Measurements from ENCODE around the gene TMEM181.
"Not testable (repeated sequence)": the region's sequence is repeated elsewhere in the genome, so short reads cannot be mapped to it uniquely, and the experiment has no call there.

Gene TMEM181

DNA sequence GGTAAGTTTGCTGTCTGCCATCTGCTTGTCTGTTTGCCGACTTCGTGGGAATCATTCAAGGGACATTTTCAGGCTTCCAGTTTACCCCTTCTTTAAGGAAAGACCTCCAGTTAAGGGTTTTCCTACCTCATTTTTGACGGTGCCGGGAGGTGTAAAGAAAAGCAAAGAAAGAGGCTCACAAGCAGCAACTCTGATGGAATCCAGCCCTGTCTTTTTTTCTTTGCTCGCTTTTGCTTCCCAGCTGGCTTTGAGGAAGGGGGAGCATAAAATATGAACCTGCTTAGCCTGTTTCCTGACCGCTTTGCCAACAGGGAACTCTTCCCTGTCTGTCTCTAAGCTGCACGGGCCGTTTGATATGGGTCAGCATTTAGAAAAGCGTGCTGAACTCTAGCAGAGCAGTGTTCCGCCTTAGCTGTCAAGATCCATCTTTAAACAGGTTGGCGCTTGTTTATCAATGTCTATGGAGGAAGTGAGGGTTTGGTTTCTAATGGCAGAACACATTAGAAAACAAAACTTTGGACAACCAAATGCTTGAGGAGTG is 103.8 kb downstream of the TMEM181 start:
- no peak overlapping the region for H3K9ac ChIP-seq (ENCODE audit: low read length)
- peak overlapping the region; percentile 10 to 39 for H3K4me3 ChIP-seq (ENCODE audit: low read depth in 1 of 2, low read length in 2 of 2)
- H3K27ac ChIP-seq (ENCODE audit: low read depth, low read length) = peak overlapping the region; percentile 70
- H3K4me1 ChIP-seq (ENCODE audit: insufficient read depth, low read length) = peaks cover 6% of the 10 kb centered on the region
- no peaks in the 10 kb centered on the region for H3K9me3 ChIP-seq (ENCODE audit: low read length)
- no peaks in the 10 kb centered on the region for H3K36me3 ChIP-seq (ENCODE audit: insufficient read depth, low read length)
- no peaks in the 10 kb centered on the region for H3K27me3 ChIP-seq (ENCODE audit: control insufficient read depth in 1 of 2, insufficient read depth in 2 of 2, low read length in 2 of 2)

DNA sequence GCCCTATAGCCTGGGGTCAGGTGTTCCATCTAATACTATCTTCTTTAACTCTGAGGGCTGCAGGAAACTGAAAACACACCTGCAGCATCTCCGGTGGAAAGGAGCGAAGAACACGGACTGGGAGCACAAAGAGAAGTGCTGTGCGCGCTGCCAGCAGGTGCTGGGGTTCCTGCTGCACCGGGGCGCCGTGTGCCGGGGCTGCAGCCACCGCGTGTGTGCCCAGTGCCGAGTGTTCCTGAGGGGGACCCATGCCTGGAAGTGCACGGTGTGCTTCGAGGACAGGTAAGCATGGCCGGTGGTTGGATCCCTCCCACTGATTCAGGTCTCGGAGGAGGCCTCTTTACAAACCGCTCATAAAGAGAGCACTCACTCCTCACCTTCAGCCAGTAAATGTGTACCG is 105.4 kb downstream of the TMEM181 start:
- H3K4me1 ChIP-seq (ENCODE audit: insufficient read depth, low read length) = peaks cover 6% of the 10 kb centered on the region

GRCh38 chr6:158666628-158667359 is 106.9 kb downstream of the TMEM181 start:
- Histone ChIP-seq H3K27me3 (ENCODE audit: control insufficient read depth in 1 of 2, insufficient read depth in 2 of 2, low read length in 2 of 2) (no peaks in the 10 kb centered on the region), H3K4me1 (ENCODE audit: insufficient read depth, low read length) (peaks cover 6% of the 10 kb centered on the region), H3K9ac (ENCODE audit: low read length) (no peak overlapping the region), H3K27ac (ENCODE audit: low read depth, low read length) (no peak overlapping the region), H3K36me3 (ENCODE audit: insufficient read depth, low read length) (no peaks in the 10 kb centered on the region), H3K9me3 (ENCODE audit: low read length) (no peaks in the 10 kb centered on the region), H3K4me3 (ENCODE audit: low read depth in 1 of 2, low read length in 2 of 2) (no peak overlapping the region)

More for the DNA sequence above, 105.4 kb downstream of the TMEM181 start:
- H3K27me3 ChIP-seq (ENCODE audit: control insufficient read depth in 1 of 2, insufficient read depth in 2 of 2, low read length in 2 of 2) = no peaks in the 10 kb centered on the region
- no peak overlapping the region for H3K9ac ChIP-seq (ENCODE audit: low read length)
- H3K36me3 ChIP-seq (ENCODE audit: insufficient read depth, low read length) = no peaks in the 10 kb centered on the region
- H3K27ac ChIP-seq (ENCODE audit: low read depth, low read length) = no peak overlapping the region
- no peaks in the 10 kb centered on the region for H3K9me3 ChIP-seq (ENCODE audit: low read length)
- no peak overlapping the region for H3K4me3 ChIP-seq (ENCODE audit: low read depth in 1 of 2, low read length in 2 of 2)

GRCh38 chr6:158667360-158667981 is 107.6 kb downstream of the TMEM181 start:
- Histone ChIP-seq H3K27me3 (ENCODE audit: control insufficient read depth in 1 of 2, insufficient read depth in 2 of 2, low read length in 2 of 2) (no peaks in the 10 kb centered on the region), H3K4me1 (ENCODE audit: insufficient read depth, low read length) (peaks cover 6% of the 10 kb centered on the region), H3K36me3 (ENCODE audit: insufficient read depth, low read length) (no peaks in the 10 kb centered on the region), H3K4me3 (ENCODE audit: low read depth in 1 of 2, low read length in 2 of 2) (no peak overlapping the region), H3K27ac (ENCODE audit: low read depth, low read length) (no peak overlapping the region), H3K9me3 (ENCODE audit: low read length) (no peaks in the 10 kb centered on the region), H3K9ac (ENCODE audit: low read length) (no peak overlapping the region)

DNA sequence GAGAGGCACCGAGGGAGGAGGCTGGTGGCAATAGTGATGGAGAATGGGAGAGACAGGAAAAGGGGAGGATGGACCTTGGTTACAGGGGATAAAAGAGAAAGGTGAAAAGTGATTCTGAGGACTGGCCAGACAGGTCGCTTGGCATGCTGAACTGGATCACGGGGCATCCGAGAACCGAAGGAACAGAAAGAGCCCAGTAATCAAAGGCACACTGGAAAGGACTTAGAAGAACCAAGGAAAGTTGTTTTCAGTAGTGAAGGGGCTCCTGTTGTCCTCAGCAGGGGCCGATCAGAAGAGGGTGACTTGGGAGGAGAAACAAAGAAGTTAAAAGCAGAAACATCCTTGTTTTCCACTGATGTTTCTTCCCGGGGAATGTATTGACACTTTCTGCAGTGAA is 108.8 kb downstream of the TMEM181 start:
- Histone ChIP-seq H3K9ac (ENCODE audit: low read length) (no peak overlapping the region), H3K36me3 (ENCODE audit: insufficient read depth, low read length) (no peaks in the 10 kb centered on the region), H3K27me3 (ENCODE audit: control insufficient read depth in 1 of 2, insufficient read depth in 2 of 2, low read length in 2 of 2) (no peaks in the 10 kb centered on the region), H3K4me1 (ENCODE audit: insufficient read depth, low read length) (peaks cover 6% of the 10 kb centered on the region), H3K9me3 (ENCODE audit: low read length) (no peaks in the 10 kb centered on the region), H3K27ac (ENCODE audit: low read depth, low read length) (no peak overlapping the region), H3K4me3 (ENCODE audit: low read depth in 1 of 2, low read length in 2 of 2) (no peak overlapping the region)

GRCh38 chr6:158669145-158670035 is 109.5 kb downstream of the TMEM181 start:
- Histone ChIP-seq H3K27ac (ENCODE audit: low read depth, low read length) (no peak overlapping the region), H3K4me3 (ENCODE audit: low read depth in 1 of 2, low read length in 2 of 2) (no peak overlapping the region), H3K4me1 (ENCODE audit: insufficient read depth, low read length) (peaks cover 6% of the 10 kb centered on the region), H3K9me3 (ENCODE audit: low read length) (no peaks in the 10 kb centered on the region), H3K36me3 (ENCODE audit: insufficient read depth, low read length) (no peaks in the 10 kb centered on the region), H3K27me3 (ENCODE audit: control insufficient read depth in 1 of 2, insufficient read depth in 2 of 2, low read length in 2 of 2) (no peaks in the 10 kb centered on the region), H3K9ac (ENCODE audit: low read length) (no peak overlapping the region)

DNA sequence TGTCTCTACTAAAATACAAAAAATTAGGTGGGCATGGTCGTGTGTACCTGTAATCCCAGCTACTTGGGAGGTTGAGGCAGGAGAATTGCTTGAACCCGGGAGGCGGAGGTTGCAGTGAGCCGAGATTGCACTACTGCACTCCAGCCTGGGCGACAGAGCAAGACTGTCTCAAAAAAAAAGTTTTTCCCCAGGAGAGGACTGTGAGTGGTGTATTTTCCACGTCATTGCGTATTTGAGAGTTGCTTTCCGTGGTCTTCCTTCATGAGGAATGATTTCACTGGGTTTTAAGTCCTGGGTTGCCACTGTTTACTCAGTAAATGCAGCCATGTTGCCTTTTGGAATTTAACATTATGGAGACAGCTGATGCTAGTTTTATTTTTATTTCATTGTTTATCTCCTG is 112.2 kb downstream of the TMEM181 start:
- H3K9me3 ChIP-seq (ENCODE audit: low read length); H3K36me3 ChIP-seq (ENCODE audit: insufficient read depth, low read length); H3K27me3 ChIP-seq (ENCODE audit: control insufficient read depth in 1 of 2, insufficient read depth in 2 of 2, low read length in 2 of 2); H3K4me3 ChIP-seq (ENCODE audit: low read depth in 1 of 2, low read length in 2 of 2); H3K27ac ChIP-seq (ENCODE audit: low read depth, low read length); H3K9ac ChIP-seq (ENCODE audit: low read length); H3K4me1 ChIP-seq (ENCODE audit: insufficient read depth, low read length): not testable (repeated sequence)

DNA sequence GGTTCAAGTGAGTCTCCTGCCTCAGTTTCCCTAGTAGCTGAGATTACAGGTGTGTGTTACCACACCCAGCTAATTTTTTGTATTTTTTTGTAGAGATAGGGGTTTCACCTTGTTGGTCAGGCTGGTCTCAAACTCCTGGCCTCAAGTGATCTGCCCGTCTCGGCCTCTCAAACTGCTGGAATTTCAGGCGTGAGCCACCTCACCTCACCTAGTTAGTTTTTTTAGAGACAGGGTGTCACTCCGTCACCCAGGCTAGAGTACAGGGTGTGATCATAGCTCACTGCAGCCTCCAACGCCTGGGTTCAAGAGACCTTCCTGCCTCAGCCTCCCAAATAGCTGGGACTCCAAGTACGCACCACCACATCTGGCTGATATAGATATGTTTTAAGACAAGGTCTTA is 112.8 kb downstream of the TMEM181 start:
- peaks cover 2% of the 10 kb centered on the region for H3K4me1 ChIP-seq (ENCODE audit: insufficient read depth, low read length)
- H3K27me3 ChIP-seq (ENCODE audit: control insufficient read depth in 1 of 2, insufficient read depth in 2 of 2, low read length in 2 of 2) = no peaks in the 10 kb centered on the region
- no peak overlapping the region for H3K4me3 ChIP-seq (ENCODE audit: low read depth in 1 of 2, low read length in 2 of 2)
- no peaks in the 10 kb centered on the region for H3K36me3 ChIP-seq (ENCODE audit: insufficient read depth, low read length)
- no peaks in the 10 kb centered on the region for H3K9me3 ChIP-seq (ENCODE audit: low read length)
- no peak overlapping the region for H3K9ac ChIP-seq (ENCODE audit: low read length)
- no peak overlapping the region for H3K27ac ChIP-seq (ENCODE audit: low read depth, low read length)

- no peak overlapping the region for H3K4me3 ChIP-seq (ENCODE audit: low read depth in 1 of 2, low read length in 2 of 2)
- no peak overlapping the region for H3K27ac ChIP-seq (ENCODE audit: low read depth, low read length)
- H3K36me3 ChIP-seq (ENCODE audit: insufficient read depth, low read length) = no peaks in the 10 kb centered on the region
- no peaks in the 10 kb centered on the region for H3K27me3 ChIP-seq (ENCODE audit: control insufficient read depth in 1 of 2, insufficient read depth in 2 of 2, low read length in 2 of 2)
- no peaks in the 10 kb centered on the region for H3K4me1 ChIP-seq (ENCODE audit: insufficient read depth, low read length)
- H3K9me3 ChIP-seq (ENCODE audit: low read length) = no peaks in the 10 kb centered on the region
- no peak overlapping the region for H3K9ac ChIP-seq (ENCODE audit: low read length)
These were observed 114.6 kb downstream of the TMEM181 start for GRCh38 chr6:158674342-158675131.

- H3K9ac ChIP-seq (ENCODE audit: low read length); H3K4me1 ChIP-seq (ENCODE audit: insufficient read depth, low read length); H3K27me3 ChIP-seq (ENCODE audit: control insufficient read depth in 1 of 2, insufficient read depth in 2 of 2, low read length in 2 of 2); H3K27ac ChIP-seq (ENCODE audit: low read depth, low read length); H3K9me3 ChIP-seq (ENCODE audit: low read length); H3K4me3 ChIP-seq (ENCODE audit: low read depth in 1 of 2, low read length in 2 of 2); H3K36me3 ChIP-seq (ENCODE audit: insufficient read depth, low read length): not testable (repeated sequence)
These were observed 117.2 kb downstream of the TMEM181 start for GRCh38 chr6:158677094-158677493.
